ENCODE data around the gene FAM163B. TPM values are rescaled to one million over a fixed set of nuclear protein-coding genes. Genes with fewer than 3 reads are reported as not detected.

FAM163B gene
- total RNA-seq, 1 donor from 2014 or later = not detected

DNA sequence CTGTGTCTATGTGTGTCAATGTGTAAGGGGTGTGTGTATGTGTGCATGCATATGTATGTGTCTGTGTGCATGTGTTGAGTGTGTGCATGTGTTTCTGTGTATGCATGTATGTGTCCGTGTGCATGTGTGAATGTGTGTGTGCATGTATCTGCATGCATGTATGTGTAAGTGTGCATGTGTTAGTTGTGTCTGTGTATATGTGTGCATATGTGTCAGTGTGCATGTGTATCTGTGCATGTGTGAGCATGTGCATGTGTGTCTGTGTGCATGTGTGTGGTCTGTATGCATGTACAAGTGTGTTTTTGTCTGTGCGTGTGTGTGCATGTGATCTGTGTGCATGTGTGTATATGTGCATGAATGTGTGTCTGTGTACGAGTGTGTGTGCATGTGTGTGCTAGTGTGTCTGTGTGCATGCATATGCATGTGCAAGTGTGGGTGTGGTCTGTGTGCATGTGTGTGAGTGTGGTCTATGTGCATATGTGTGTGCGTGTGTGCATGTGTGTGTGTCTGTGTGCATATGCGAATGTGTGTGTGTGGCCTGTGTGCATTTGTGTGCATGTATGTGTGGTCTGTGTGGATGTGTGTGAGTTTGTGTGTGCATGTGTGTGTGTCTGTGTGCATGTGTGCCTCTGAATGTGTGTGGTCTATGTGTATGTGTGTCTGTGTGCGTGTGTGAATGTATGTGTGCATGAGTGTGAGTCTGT, 9.6 kb downstream of the FAM163B start:
- Mint-ChIP-seq H3K9me3 (ENCODE audit: unreplicated experiment) (peaks cover 10% of the 10 kb centered on the region), H3K4me3 (ENCODE audit: unreplicated experiment) (no peak overlapping the region), H3K4me1 (ENCODE audit: unreplicated experiment) (peaks cover 1% of the 10 kb centered on the region), H3K36me3 (ENCODE audit: low read depth, unreplicated experiment) (peaks cover 9% of the 10 kb centered on the region), H3K27me3 (ENCODE audit: unreplicated experiment) (peaks cover 5% of the 10 kb centered on the region), H3K27ac (ENCODE audit: unreplicated experiment) (no peak overlapping the region)
- DNase-seq (ENCODE audit: low spot score) = no peak
- TF ChIP-seq, protein P1, sequence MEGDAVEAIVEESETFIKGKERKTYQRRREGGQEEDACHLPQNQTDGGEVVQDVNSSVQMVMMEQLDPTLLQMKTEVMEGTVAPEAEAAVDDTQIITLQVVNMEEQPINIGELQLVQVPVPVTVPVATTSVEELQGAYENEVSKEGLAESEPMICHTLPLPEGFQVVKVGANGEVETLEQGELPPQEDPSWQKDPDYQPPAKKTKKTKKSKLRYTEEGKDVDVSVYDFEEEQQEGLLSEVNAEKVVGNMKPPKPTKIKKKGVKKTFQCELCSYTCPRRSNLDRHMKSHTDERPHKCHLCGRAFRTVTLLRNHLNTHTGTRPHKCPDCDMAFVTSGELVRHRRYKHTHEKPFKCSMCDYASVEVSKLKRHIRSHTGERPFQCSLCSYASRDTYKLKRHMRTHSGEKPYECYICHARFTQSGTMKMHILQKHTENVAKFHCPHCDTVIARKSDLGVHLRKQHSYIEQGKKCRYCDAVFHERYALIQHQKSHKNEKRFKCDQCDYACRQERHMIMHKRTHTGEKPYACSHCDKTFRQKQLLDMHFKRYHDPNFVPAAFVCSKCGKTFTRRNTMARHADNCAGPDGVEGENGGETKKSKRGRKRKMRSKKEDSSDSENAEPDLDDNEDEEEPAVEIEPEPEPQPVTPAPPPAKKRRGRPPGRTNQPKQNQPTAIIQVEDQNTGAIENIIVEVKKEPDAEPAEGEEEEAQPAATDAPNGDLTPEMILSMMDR (IDR thresholded peaks at IDR 0.05; ENCODE audit: unreplicated experiment) = no peak

DNA sequence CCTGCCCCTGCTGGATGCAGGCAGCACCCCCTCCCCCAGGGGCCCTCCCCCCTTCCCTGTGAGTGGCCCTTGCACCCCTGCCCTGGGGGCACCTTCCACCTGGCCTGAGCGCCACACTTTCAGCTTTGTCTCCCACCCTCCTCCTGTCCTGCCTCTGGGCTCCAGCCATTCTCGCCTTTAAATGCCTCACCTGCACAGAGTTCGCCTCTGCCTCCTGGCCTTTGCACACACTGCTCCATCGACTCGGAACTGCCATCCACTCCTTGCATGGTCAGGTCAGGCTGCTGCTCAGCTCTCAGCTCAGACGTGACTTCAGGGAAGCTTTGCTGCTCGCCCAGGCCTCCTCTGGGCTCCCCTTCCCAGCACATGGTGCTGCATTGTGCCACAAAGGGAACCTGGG, 10.2 kb downstream of the FAM163B start:
- H3K4me3 Mint-ChIP-seq (ENCODE audit: unreplicated experiment) = no peak overlapping the region
- H3K4me1 Mint-ChIP-seq (ENCODE audit: unreplicated experiment) = no peaks in the 10 kb centered on the region
- H3K27me3 Mint-ChIP-seq (ENCODE audit: unreplicated experiment) = peaks cover 5% of the 10 kb centered on the region
- peaks cover 10% of the 10 kb centered on the region for H3K9me3 Mint-ChIP-seq (ENCODE audit: unreplicated experiment)
- no peak overlapping the region for H3K27ac Mint-ChIP-seq (ENCODE audit: unreplicated experiment)
- TF ChIP-seq, protein P1 (IDR thresholded peaks at IDR 0.05; ENCODE audit: unreplicated experiment) = no peak
- H3K36me3 Mint-ChIP-seq (ENCODE audit: low read depth, unreplicated experiment) = peaks cover 9% of the 10 kb centered on the region
- DNase-seq (ENCODE audit: low spot score) = no peak

DNA sequence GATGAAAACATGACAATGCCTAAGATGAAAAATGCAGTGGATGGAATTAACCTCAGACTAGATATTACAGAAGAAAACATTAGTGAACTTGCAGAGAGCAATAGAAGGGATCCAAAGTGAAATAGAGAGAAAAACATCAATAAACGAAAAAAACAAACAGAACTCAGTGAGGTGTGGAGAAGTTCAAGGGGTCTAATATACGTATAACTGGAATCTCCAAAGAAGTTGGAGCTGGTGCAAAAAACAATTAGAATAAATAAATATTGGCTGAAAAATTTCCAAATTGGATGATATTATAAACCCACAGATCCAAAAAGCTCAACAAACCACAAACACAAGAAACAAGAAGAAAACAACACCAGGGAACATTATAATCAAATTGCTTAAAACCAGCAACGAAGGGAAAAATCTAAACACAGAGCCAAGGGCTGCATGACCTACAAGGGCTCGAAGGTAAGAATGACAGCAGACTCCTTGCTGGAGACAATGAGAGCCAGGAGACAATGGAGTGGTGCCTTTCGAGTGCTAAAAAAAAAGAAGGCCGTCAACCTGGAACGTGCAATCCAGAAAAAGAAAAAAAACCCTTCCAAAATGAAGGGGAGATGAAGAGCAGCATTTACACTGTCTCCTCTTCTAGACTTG, 11.8 kb downstream of the FAM163B start:
- Mint-ChIP-seq H3K4me1 (ENCODE audit: unreplicated experiment) (no peaks in the 10 kb centered on the region), H3K36me3 (ENCODE audit: low read depth, unreplicated experiment) (peaks cover 9% of the 10 kb centered on the region), H3K9me3 (ENCODE audit: unreplicated experiment) (peaks cover 10% of the 10 kb centered on the region), H3K27ac (ENCODE audit: unreplicated experiment) (no peak overlapping the region), H3K4me3 (ENCODE audit: unreplicated experiment) (peak overlapping the region; percentile 32), H3K27me3 (ENCODE audit: unreplicated experiment) (peaks cover 9% of the 10 kb centered on the region)
- TF ChIP-seq, protein P1 (IDR thresholded peaks at IDR 0.05; ENCODE audit: unreplicated experiment) = no peak
- DNase-seq (ENCODE audit: low spot score) = no peak

DNA sequence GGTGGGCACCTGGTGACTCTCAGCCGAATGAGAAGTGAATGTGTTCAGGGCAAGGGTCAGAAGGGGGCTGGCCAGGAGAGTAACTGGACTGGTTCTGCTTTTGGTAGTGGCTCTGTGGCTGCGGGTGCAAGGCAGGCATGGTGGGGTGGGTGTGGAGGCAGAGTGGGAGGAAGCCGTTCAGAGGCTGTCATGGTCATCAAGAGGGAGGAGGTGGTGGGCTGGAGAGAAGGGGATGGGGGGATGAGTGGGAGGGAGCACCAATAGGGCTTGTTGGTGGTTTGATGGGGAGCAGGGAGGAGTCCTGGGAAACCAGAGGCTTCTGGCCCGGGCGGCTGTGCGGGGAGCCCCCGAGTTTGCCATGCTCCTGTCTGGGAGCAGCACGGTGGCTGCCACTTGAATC, 13.3 kb downstream of the FAM163B start:
- Mint-ChIP-seq H3K27ac (ENCODE audit: unreplicated experiment) (no peak overlapping the region), H3K36me3 (ENCODE audit: low read depth, unreplicated experiment) (peaks cover 9% of the 10 kb centered on the region), H3K4me3 (ENCODE audit: unreplicated experiment) (no peak overlapping the region), H3K27me3 (ENCODE audit: unreplicated experiment) (peaks cover 9% of the 10 kb centered on the region), H3K9me3 (ENCODE audit: unreplicated experiment) (peaks cover 10% of the 10 kb centered on the region), H3K4me1 (ENCODE audit: unreplicated experiment) (no peaks in the 10 kb centered on the region)
- DNase-seq (ENCODE audit: low spot score) = no peak
- TF ChIP-seq, protein P1 (IDR thresholded peaks at IDR 0.05; ENCODE audit: unreplicated experiment) = no peak

DNA sequence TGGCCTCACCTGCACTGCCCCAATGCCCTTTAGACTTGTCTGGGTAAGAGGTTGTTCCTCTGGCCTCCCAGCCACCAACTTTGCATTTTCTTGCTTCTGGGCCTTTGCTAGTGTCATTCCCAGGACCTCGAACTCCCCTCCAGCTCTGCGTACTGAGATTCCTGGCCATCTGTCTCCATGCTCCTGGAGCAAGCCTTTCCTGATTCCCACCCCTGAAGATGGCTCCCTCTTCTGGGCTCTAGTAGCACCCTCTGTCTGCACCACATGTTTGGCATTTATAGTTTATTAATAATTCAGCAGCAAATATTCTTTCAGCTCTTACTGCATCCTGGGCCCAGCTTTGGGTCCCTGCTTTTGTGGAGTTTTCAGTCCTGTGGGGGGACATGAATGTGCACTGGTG, 14.9 kb downstream of the FAM163B start:
- Mint-ChIP-seq H3K27ac (ENCODE audit: unreplicated experiment) (peak overlapping the region; percentile 52), H3K4me3 (ENCODE audit: unreplicated experiment) (no peak overlapping the region), H3K9me3 (ENCODE audit: unreplicated experiment) (peaks cover 10% of the 10 kb centered on the region), H3K27me3 (ENCODE audit: unreplicated experiment) (peaks cover 9% of the 10 kb centered on the region), H3K36me3 (ENCODE audit: low read depth, unreplicated experiment) (peaks cover 9% of the 10 kb centered on the region), H3K4me1 (ENCODE audit: unreplicated experiment) (no peaks in the 10 kb centered on the region)
- TF ChIP-seq, protein P1 (IDR thresholded peaks at IDR 0.05; ENCODE audit: unreplicated experiment) = no peak
- DNase-seq (ENCODE audit: low spot score) = no peak

Data from endothelial cell (in vitro differentiated cells).